ENCODE data around the gene CCDC188. TPM values are rescaled to one million over a fixed set of nuclear protein-coding genes. Genes with fewer than 3 reads are reported as not detected.

Gene CCDC188
- total and polyA plus RNA-seq, 9 of the 15 experiments (the other 6 are each of a cell fraction or from before 2014, with no cell fraction given), result not detected

GRCh38 chr22:20183101-20183500 is 32.2 kb upstream of the CCDC188 start:
- Histone ChIP-seq H3K4me1 (replicated peaks in 1 of 2; ENCODE audit: control insufficient read depth in 2 of 2, insufficient read depth in 2 of 2, low read length in 2 of 2) (peaks cover 0 to 57% of the 10 kb centered on the region in 2 experiments; a peak in 1 of 5 replicates), H3K9me1 (ENCODE audit: control insufficient read depth, insufficient read depth, low read length) (no peaks in the 10 kb centered on the region), H3K9ac (ENCODE audit: insufficient read depth in 1 of 2, low read depth in 2 of 2, low read length in 2 of 2) (no peak overlapping the region; a peak in 1 of 4 replicates), H4K20me1 (replicated peaks; ENCODE audit: control insufficient read depth, insufficient read depth, low read length) (peaks cover 53% of the 10 kb centered on the region), H3K36me3 (ENCODE audit: control insufficient read depth, insufficient read depth, low read length) (no peaks in the 10 kb centered on the region), H3K27me3 (ENCODE audit: control insufficient read depth in 2 of 2, insufficient read depth in 2 of 2, low read length in 2 of 2) (peaks cover 43 to 79% of the 10 kb centered on the region in 2 experiments; a peak in 4 of 5 replicates), H3K4me2 (ENCODE audit: insufficient read depth, low read length) (no peak overlapping the region), H3K27ac (ENCODE audit: extremely low read depth, low read depth, low read length) (no peak overlapping the region), H3K4me3 (no peak overlapping the region), H3K79me2 (ENCODE audit: control insufficient read depth, insufficient read depth, low read length) (no peaks in the 10 kb centered on the region), H2AFZ (ENCODE audit: low read depth, low read length) (no peak overlapping the region), H3K9me3 (replicated peaks; ENCODE audit: control insufficient read depth, insufficient read depth, low read depth, low read length) (no peaks in the 10 kb centered on the region)
- under 1% methylated on average over 8 of the region's 8 CpGs for WGBS (ENCODE audit: insufficient coverage, low coverage, missing lambda C conversion rate)
- ATAC-seq (no peak), FAIRE-seq (no peak), DNase-seq (ENCODE audit: extremely low read depth in 1 of 4, low spot score in 3 of 4) (no peak)
- intact Hi-C loops (cut with micrococcal nuclease), result no loop called here
- CTCF ChIA-PET (ENCODE audit: low intra/inter-chr PET ratio), result no interaction called here
- in situ Hi-C loops (cut with MboI), result no loop called here
- BruUV-seq (replicated peaks), result no TSS peak
- POLR2A ChIA-PET, result interaction anchor here (1.0 kb wide), 1 partner anchor 8 kb away, joined by 3 read pairs; no protein-coding TSS in a partner anchor
- TF ChIP-seq ZNF318 (IDR thresholded peaks at IDR 0.05; ENCODE audit: borderline replicate concordance in 1 of 2, low read depth in 1 of 2) (no peak), JUND (IDR thresholded peaks at IDR 0.05; ENCODE audit: borderline replicate concordance, low read depth, low read length) (no peak), JUND (tag; IDR thresholded peaks at IDR 0.05; ENCODE audit: borderline replicate concordance, low read depth, low read length) (no peak), MLLT1 (IDR thresholded peaks at IDR 0.05) (no peak), EZH2 (IDR thresholded peaks at IDR 0.05; ENCODE audit: borderline replicate concordance, low read depth, low read length) (no peak), TEAD4 (IDR thresholded peaks at IDR 0.05; ENCODE audit: low read length) (no peak), TEAD4 (CRISPR knock-in tag; IDR thresholded peaks at IDR 0.05; ENCODE audit: borderline replicate concordance) (no peak), ID3 (CRISPR knock-in tag; IDR thresholded peaks at IDR 0.05) (no peak), ID3 (tag; IDR thresholded peaks at IDR 0.05) (peak; percentile 66), FOXA3 (CRISPR knock-in tag; conservative IDR thresholded peaks at IDR 0.05 in 1 of 2, IDR thresholded peaks at IDR 0.05 in 1 of 2) (no peak), HEY1 (CRISPR knock-in tag; IDR thresholded peaks at IDR 0.05; ENCODE audit: borderline replicate concordance) (no peak), PURB (CRISPR knock-in tag; IDR thresholded peaks at IDR 0.05; ENCODE audit: low read depth) (peak; percentile 84; the same call in 1 of the 2 replicates)
